G401 (cell line): ENCODE results near the gene PARP2. TPM values are rescaled to one million over a fixed set of nuclear protein-coding genes. Genes with fewer than 3 reads are reported as not detected.
"Not testable (repeated sequence)": the region's sequence is repeated elsewhere in the genome, so short reads cannot be mapped to it uniquely, and the experiment has no call there.

Source experiments
- DNase-seq: peaks from one replicate; pipeline ENCODE4 v3.0.0-alpha.2; 2015; ENCODE audit warnings: low spot score
- in situ Hi-C: cut with HindIII; loops from 2 replicates; pipeline ENCODE4 v1.10.0; 2016; ENCODE audit warnings: low sequenced_read_pairs, mixed read lengths
- total RNA-seq: library from RNA; depleted of rRNA; stranded (reverse); fragments of >200 nt; shearing (Covaris generic); gene quantifications from 2 replicates; pipeline ENCODE4 v1.2.3, GENCODE V29; 2014

PARP2 gene
- total RNA-seq, 1 experiment from 2014 or later: 17.7 TPM

DNA sequence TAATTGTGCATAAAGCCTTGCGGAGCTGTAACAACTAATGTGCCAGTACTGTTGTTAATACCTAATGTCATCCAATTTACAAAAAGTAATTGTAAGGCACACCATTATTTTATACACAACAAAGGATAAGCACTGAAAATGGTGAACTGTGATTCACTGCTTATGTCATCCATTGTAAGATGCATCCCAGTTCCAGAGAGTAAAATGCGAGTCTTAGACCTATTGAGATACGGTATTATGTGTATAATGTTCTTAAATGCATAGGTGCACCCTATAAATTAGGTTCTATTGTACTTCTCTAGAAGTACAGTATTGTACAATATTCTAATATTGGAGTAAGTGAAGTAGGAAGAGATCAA, 406 bp downstream of the PARP2 start:
- no peak for DNase-seq
- in situ Hi-C loops: no loop called here

DNA sequence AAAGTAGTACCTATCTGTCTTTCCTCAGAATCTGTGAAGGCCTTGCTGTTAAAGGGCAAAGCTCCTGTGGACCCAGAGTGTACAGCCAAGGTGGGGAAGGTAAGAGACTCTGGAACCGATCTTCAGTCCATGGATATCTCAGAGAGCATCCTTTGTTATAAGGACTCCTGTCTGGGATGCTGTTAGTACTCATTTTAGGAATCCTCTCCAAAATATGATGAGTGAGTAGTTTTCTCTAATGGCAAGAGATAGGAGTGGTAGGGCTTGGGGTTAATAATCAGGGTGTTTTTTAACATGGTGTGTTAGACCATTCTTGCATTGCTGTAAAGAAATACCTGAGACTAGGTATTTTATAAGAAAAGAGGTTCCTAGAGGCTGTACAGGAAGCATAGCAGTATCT, 1.9 kb downstream of the PARP2 start:
- in situ Hi-C loops: no loop called here
- no peak for DNase-seq

DNA sequence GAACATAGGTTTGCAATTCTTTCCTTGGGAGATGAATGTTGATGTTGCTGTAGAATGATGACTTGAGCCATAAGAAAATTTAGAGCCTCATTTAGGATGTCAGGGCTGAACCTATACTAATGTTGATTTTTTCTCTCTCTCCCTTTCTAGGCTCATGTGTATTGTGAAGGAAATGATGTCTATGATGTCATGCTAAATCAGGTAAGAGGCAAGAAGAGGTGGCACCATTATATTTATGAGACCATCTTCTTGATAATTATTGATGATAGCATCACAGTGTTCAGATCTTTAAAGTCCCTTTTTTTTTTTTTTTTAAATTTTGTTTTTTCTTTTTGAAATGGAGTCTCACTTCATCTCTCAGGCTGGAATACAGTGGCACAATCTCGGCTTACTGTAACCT, 3.3 kb downstream of the PARP2 start:
- DNase-seq: no peak
- in situ Hi-C loops: no loop called here

DNA sequence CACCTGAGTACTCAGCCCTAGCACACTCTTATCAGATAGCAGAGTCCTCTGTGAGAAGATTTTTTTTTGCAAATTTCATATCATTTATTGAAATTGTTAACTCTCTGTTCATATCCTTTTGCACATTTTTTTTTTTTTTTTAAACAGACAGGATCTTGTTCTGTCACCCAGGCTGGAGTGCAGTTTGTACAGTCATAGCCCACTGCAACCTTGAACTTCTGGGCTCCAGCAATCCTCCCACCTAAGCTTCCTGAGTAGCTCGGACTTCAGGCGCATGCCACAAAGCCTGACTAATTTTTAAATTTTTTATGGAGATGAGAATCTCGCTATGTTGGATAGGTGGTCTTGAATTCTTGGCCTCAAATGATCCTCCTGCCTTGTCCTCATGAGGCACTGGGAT, 4.3 kb downstream of the PARP2 start:
- in situ Hi-C loops: no loop called here
- DNase-seq: no peak

DNA sequence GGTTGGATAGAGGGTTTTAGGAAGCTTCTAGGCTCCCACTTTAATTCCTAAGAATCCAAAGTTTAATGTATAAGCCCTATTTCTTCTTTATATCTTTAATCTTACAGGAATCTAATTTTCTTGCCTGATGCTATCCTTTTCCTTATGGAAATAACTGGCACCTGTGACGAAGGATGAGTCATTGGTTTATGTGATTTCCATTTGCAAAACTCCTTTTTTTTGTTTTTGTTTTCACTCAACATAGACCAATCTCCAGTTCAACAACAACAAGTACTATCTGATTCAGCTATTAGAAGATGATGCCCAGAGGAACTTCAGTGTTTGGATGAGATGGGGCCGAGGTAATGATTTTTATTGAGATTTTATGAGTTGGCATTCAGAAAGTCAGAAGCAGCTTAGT, 6.8 kb downstream of the PARP2 start:
- DNase-seq: no peak
- in situ Hi-C loops: no loop called here

DNA sequence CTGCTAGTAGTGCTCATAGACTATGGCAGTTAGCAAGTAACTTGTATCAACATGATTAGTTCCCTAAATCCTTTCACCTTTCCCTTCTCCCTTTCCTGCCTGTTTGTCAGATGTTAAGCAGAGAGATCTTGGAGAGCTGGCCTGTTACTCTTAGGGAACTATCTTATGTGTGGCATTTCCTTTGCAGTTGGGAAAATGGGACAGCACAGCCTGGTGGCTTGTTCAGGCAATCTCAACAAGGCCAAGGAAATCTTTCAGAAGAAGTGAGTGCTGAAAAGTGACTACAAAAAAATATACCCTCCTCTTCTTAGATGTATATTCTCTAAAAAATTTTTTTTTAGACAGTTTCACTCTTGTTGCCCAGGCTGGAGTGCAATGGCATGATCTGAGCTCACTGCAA, 7.4 kb downstream of the PARP2 start:
- in situ Hi-C loops: no loop called here

DNA sequence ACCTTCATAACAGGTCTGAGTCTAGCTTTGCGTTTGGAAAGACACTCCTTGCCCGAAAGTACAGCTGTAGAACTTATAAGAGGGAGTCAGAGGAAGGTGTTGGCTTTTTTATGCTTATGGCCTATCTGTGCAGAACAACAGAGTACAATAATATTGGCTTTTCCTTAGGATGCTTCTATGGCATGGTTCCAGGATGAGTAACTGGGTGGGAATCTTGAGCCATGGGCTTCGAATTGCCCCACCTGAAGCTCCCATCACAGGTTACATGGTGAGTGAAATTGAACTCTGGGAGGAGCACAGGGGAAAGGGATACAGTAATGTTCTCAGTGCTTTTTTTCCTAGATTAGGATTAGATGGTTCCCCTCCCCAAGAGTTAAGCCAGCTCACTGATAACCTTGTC, 13.0 kb downstream of the PARP2 start:
- DNase-seq: no peak
- in situ Hi-C loops: no loop called here

More for the DNA sequence above, 7.4 kb downstream of the PARP2 start:
- DNase-seq: peak; percentile 10

DNA sequence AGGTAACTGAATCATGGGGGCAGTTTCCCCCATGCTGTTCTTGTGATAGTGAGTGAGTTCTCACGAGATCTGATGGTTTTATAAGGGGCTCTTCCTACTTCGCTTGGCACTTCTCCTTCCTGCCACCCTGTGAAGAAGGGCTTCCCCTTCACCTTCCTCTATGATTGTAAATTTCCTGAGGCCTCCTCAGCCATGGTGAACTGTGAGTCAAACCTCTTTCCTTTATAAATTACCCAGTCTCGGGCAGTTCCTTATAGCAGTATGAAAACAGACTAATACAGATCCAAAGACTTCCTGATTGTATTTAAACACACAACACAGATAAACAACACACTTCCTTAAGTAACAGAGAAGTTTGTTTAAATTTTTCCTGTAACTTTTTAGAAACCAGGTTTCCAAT, 15.0 kb downstream of the PARP2 start:
- DNase-seq, in situ Hi-C loops: not testable (repeated sequence)

DNA sequence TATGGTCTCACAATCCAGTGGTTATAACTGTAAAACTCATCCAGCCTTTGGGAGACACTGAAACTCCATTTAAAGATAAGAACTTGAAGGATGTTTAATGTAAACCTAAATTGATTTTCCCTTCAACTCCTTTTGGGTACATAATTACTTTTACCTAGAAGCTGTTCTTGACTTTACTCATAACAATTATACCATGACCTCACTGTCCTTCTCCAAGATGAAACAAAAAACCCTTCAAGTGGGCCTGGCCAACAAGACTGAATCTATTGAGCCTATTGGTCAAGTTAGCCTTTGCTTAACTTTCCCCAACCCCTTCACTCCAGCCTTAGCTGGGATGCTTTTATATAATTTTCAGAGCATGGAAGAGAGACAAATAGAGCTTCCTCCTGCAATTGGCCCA, 22.5 kb downstream of the PARP2 start:
- DNase-seq: no peak
- in situ Hi-C loops: no loop called here

DNA sequence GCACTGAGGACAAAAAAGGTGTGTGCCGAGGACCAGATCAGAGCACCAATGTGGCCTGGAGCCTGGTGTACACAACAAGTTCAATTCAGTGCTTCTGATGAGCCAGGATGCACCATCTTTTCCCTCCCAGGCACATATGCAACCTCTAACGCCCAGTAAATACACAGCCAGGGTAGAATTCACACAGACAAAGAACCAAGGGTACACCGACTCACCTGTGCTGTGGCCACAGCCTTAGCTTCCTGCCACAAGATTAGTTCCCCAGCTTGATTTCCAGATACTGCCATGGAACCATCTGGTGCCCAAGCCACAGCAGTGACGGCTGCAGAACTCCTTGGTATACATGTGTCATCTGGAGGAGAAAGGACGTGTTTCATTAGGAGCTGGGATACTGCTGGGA, 29.4 kb downstream of the PARP2 start:
- in situ Hi-C loops: no loop called here
- no peak for DNase-seq

DNA sequence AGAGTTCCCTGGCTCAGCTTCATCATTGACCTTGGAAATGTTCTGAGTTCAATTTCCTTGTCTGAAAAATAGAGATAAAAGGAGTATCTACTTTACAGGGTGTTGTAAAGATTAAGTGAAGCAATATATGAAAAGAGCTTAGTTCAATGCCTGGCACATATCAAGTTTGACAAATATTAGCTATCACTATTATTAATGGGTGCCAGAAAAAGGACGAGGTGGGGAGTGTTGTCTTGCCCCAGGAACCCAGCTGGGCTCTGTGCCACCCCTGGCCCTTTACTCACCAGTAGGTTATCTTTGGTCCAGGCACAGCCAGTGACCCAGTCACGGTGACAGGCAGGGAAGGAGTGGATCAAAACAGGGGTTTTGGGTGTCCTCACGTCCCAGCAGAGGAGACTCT, 32.0 kb downstream of the PARP2 start:
- in situ Hi-C loops: no loop called here
- DNase-seq: no peak

DNA sequence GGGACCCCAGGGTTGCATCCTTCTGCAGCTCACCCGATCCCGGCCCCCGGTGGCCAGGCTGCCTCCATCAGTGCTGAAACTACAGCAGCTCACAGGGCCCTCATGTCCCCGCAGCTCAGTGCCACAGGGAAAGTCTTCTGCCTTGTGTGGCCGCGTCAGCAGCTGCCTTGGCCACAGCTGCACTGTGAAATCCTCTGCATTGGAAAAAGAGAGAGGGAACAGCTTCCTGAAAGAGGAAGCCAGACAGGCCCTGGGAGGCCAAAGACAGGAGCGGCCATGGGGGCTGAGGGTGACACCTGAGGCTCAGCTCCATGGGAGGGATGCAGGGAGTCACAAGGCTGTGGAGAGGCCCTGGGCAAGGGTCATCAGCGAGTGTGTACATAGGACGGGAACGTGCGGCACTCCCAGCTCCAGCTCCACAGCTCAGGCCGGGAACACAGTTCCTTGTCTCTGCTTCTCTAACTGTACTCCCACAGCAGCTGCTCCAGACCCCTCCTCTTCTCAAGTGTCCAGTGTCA, 32.7 kb downstream of the PARP2 start:
- in situ Hi-C loops: no loop called here
- DNase-seq: no peak

DNA sequence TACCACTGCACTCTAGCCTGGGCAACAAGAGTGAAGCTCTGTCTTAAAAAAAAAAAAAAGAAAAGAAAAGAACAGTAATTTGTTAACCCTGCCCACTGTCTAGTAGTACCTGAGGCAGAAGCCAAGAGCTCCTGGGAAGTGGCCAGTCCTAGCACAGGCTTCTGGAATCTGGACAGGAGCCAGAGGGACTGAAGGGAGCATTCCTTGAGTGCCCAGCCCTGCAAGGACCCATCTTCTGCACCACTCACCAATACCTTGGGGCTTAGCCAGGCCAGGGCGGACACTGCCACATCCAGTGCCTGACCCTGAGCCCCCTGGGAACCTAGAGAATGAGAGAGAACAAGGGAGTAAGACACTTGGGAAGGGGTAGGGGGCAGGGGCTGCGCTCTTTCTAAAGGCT, 33.7 kb downstream of the PARP2 start:
- DNase-seq: no peak
- in situ Hi-C loops: no loop called here

DNA sequence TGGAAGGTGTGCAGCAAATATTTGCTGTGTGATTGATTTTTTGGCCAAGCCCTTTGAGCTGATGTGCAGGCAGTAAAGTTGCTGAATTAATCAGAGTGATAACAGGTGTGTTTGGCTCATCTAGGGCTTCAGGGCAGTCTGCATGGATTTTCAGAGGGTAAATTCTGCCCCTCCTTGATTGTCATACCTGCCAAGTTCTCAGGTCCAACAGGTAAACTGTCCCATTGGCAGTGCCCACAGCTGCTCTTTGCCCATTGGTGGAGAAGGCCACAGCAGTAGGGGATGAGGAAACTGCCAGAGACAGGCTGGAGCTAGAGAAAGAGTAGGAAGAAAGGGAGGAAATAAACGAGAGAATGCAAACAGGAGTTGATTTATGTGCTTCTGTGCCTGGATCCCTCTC, 36.3 kb downstream of the PARP2 start:
- no peak for DNase-seq
- in situ Hi-C loops: no loop called here

DNA sequence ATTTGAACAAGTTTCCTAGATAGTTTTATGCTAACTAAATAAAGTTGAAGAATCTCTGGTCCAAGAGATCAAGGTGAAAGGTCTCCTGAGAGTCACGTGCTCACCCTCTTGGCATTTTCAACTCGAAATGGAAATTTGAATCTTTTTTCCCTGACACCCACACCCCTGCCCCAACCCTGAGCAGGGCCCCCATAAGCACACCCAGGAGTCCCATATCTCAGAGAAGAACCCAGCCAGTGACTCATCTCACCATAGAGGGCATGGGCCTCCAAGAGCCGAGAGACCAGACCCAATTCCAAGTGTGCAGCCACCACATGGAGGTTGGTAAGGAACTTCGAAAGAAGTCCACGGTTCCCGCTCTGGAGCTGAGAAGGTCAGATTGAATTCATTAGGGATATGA, 37.2 kb downstream of the PARP2 start:
- in situ Hi-C loops: no loop called here

DNA sequence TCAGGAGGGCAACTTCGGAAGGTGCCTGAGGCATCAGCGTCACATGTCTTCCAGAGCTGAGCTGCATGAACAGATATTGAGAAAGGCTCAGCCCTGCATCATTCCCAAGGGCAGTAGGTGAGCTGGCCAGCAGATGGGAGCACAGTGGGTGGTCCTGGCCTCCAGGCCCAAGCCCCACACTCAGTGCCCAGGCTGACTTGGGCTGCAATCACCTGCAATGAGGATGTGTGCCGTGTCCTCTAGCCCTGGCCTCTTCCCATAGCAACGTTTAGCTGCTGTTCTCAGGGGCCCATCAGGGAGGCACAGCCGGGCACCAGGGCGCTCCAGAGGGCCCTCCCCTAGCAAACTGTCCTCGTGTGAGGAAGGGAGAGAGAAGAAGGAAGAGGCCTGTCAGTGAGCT, 37.9 kb downstream of the PARP2 start:
- in situ Hi-C loops: no loop called here
- DNase-seq: peak; percentile 13

More for the DNA sequence above, 37.2 kb downstream of the PARP2 start:
- DNase-seq: no peak

DNA sequence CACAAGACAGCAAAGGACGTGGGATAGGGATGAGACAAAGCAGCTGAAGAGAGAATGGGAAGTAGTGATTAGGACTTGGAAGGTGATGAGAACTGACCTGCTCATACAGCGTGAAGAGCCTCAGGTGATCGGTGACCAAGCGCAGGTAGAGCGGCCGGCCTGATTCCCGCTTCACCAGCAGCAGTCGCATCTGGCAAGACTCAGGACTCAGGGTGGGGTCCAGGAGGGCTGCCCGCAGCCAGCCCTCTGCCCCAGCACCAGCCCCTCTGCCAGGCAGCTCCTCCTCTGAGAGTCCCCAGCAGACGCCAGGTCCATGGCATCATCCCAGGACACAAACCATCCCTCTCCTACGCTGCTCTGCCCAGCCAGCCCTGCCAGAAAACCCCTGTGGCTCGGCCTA, 39.1 kb downstream of the PARP2 start:
- no peak for DNase-seq
- in situ Hi-C loops: no loop called here

DNA sequence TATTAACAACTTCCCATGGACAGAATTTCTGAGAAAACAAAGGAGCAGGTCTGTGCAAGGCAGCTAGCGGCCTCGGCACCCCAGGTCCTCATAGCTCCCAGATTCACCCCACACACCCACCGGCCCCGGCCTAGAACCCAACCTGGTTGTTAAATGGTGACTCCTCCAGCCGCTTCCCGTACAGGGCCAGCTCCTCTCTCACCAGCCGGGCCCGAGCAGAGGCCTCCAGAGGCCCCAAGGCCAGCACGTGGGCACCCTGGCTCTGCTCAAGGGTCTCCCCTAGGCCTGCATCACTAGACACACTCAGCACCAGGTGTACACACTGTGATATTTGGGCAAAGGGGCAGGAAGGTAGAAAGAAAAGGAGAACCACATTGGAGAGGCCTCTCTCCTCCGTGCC, 39.6 kb downstream of the PARP2 start:
- no peak for DNase-seq
- in situ Hi-C loops: no loop called here

DNA sequence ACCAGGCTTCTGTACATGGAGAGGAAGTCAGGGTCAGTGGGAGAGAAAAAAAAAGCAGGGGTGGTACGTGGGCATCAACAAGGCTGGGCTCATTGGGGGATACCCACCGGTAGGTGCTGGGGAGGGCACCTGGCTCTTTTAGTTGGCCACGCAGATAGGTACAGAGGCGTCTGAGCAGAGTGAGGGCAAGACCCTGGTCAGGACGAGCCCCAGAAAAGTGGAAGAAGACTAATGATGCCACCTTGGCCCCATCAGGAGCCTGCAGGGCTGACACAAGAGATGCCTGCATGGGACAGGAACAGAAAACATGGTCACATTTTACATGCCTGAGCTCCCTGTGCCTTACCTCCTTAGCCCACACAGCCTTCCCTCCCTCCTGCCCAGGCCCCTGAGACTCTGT, 40.2 kb downstream of the PARP2 start:
- in situ Hi-C loops: no loop called here
- DNase-seq: no peak

DNA sequence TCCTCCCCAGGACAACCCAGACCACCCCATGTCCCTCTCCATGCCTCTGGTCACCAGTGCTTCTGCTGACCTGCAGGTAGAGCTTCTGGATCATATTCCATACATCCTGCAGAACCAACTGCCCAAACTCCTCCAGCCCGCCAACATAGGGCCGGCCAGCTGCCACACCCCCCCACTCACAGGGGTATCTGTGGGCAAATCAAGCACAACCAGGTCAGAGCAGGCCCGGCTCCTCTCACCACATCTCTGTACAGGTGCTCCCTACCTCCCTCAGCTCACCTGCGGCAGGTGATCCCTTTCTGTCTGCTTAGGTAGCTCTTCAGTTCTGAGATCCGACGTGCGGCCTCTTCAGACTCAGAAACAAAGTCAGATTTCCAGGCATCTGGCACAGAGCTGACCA, 40.9 kb downstream of the PARP2 start:
- DNase-seq: no peak
- in situ Hi-C loops: no loop called here

DNA sequence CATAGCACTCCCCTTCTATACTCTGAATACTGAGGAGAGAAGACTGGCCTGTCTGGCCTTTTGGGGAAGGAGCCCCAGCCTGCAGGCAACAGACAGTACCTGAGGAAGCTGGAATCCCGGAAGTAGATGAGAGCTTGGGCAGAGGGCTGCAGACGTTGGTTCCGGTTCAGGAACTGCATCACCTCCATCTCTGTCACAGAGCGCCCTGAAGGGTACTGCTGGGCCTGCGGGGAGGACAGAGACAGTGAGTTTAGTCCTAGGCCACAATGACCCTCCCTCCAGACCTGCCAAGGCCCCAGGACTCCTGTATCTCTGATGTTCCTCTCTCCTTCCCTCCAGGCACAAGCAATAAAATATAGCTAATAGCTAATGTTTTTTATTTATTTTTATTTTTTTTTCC, 41.5 kb downstream of the PARP2 start:
- no peak for DNase-seq
- in situ Hi-C loops: no loop called here

DNA sequence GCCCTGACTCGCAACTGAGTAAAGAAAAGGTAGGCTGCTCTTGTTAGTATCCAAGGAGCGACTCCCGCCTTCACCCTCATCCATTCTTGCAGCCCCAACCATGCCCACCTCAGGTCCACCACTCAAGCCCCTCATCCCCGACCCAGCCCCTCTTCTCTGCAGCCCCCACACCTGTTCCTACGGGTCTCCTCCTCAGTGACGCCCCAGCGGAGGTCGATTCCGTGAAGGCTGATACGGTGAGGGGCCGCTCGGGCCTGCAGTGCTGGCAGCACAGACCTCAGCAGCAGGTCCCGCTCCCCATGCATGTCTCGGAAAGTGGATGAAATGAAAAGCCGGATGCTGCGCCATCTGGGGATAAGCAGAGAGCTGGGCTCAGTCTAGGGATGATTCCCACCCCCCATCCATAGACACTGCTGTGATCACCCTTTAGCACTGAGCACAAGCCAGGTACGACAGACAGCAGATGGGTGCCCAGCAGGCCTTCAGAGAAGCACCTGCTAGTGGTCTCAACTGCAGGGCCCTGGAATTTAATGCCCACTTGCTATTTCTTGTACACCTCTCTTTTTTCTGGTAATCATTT, 42.9 kb downstream of the PARP2 start:
- in situ Hi-C loops: no loop called here
- DNase-seq: peak; percentile 94
